Activated B cell treated with CpG ODN at 0.5 μM for 24 hours (primary cell): ENCODE data around the gene LRCOL1. TPM values are rescaled to one million over a fixed set of nuclear protein-coding genes. Genes with fewer than 3 reads are reported as not detected.

Experiments used
- ATAC-seq: fragments of 200-7000 bp; cut with Tn5 transposase; one replicate; pipeline ENCODE4 v1.10.0; 2021; ENCODE audit warnings: low read depth, mild to moderate bottlenecking, moderate library complexity
- CTCF ChIA-PET: fragments of 350-600 bp; sonication (Branson Sonifier 250); formaldehyde crosslinking; loops from one replicate; lab custom pipeline; 2021; ENCODE audit warnings: antibody characterized with exemption; lab: Charles Lee
- POLR2A ChIA-PET: fragments of 350-600 bp; sonication (Branson Sonifier 250); formaldehyde crosslinking; loops from one replicate; lab custom pipeline; 2021; ENCODE audit warnings: antibody characterized with exemption; lab: Charles Lee
- DNase-seq: peaks from one replicate; pipeline ENCODE4 v3.0.0; 2022
- H3K27ac Mint-ChIP-seq: one replicate; pipeline ENCODE4 v1.8.0; 2020; ENCODE audit warnings: mixed read lengths
- H3K27me3 Mint-ChIP-seq: one replicate; pipeline ENCODE4 v1.8.0; 2021; ENCODE audit warnings: mixed read lengths
- H3K36me3 Mint-ChIP-seq: one replicate; pipeline ENCODE4 v1.8.0; 2021; ENCODE audit warnings: low read depth, mixed read lengths
- H3K4me1 Mint-ChIP-seq: one replicate; pipeline ENCODE4 v1.8.0; 2021; ENCODE audit warnings: mixed read lengths
- H3K4me3 Mint-ChIP-seq: one replicate; pipeline ENCODE4 v1.8.0; 2020; ENCODE audit warnings: mild to moderate bottlenecking, mixed read lengths
- H3K9me3 Mint-ChIP-seq: one replicate; pipeline ENCODE4 v1.8.0; 2020; ENCODE audit warnings: mixed read lengths
- CTCF ChIP-seq: fragments of 200-600 bp; IDR thresholded peaks from one replicate; pipeline ENCODE4 v1.8.0; 2022; ENCODE audit warnings: antibody characterized with exemption, mild to moderate bottlenecking
- intact Hi-C: fragments of 100-400 bp; cut with micrococcal nuclease; formaldehyde crosslinking; loops from one replicate; pipeline ENCODE4 v1.15.1; 2024
- total RNA-seq: library from RNA; stranded (reverse); gene quantifications from 2 replicates; pipeline ENCODE4 v1.2.3, GENCODE V29; 2022

Gene LRCOL1
- total RNA-seq, 1 donor from 2014 or later, result not detected

GRCh38 chr12:132554845-132555630 is 55.3 kb downstream of the LRCOL1 start:
- no peak for ATAC-seq
- CTCF ChIA-PET, result interaction anchor here (1.4 kb wide), 1 partner anchor 140 kb away, joined by 6 read pairs; no protein-coding TSS in a partner anchor
- Mint-ChIP-seq H3K27me3 (no peaks in the 10 kb centered on the region), H3K36me3 (peaks cover 12% of the 10 kb centered on the region), H3K4me3 (no peak overlapping the region), H3K9me3 (no peaks in the 10 kb centered on the region), H3K4me1 (peaks cover 15% of the 10 kb centered on the region), H3K27ac (no peak overlapping the region)
- DNase-seq, result no peak
- TF ChIP-seq CTCF, result no peak
- POLR2A ChIA-PET, result no interaction called here
- intact Hi-C loops, result no loop called here

Other genes starting within 250 kb of the LRCOL1 start
- gene FBRSL1, start 120.4 kb downstream of the LRCOL1 start, total RNA-seq, result 50.3 and 58.7 TPM in 2 replicates
- not detected in 2 replicates for gene P2RX2, start 8.2 kb upstream of the LRCOL1 start, total RNA-seq
- gene POLE, start 76.8 kb upstream of the LRCOL1 start, total RNA-seq, result 51.1 and 64.3 TPM in 2 replicates
- 5.3 and 7.7 TPM in 2 replicates for gene PXMP2, start 77.0 kb upstream of the LRCOL1 start, total RNA-seq
- 44.0 and 48.7 TPM in 2 replicates for gene PGAM5, start 100.3 kb upstream of the LRCOL1 start, total RNA-seq
- 117 and 136 TPM in 2 replicates for gene ANKLE2, start 151.2 kb upstream of the LRCOL1 start, total RNA-seq
- gene GOLGA3, start 218.3 kb upstream of the LRCOL1 start, total RNA-seq, result 51.3 and 52.4 TPM in 2 replicates